Measurements from ENCODE around the gene NUSAP1. TPM values are rescaled to one million over a fixed set of nuclear protein-coding genes. Genes with fewer than 3 reads are reported as not detected.
"Not testable (repeated sequence)": the region's sequence is repeated elsewhere in the genome, so short reads cannot be mapped to it uniquely, and the experiment has no call there.

Gene NUSAP1
- total RNA-seq, 1 donor from 2014 or later, result 25.1 TPM

GRCh38 chr15:41350057-41350717 lies 17.5 kb downstream of the NUSAP1 start:
- Histone ChIP-seq H3K27me3 (ENCODE audit: control insufficient read depth in 3 of 3, insufficient read depth in 3 of 3, low read length in 3 of 3) (no peaks in the 10 kb centered on the region), H3K4me3 (ENCODE audit: low read length in 3 of 3) (no peak overlapping the region), H3K27ac (ENCODE audit: low read depth, low read length) (peak overlapping the region; percentile 95), H3K36me3 (ENCODE audit: control insufficient read depth in 3 of 3, insufficient read depth in 3 of 3, low read length in 3 of 3) (peaks cover 0 to 6% (median 3%) of the 10 kb centered on the region in 3 donors), H3K9me3 (ENCODE audit: control insufficient read depth in 3 of 3, low read length in 3 of 3) (no peaks in the 10 kb centered on the region), H3K4me1 (ENCODE audit: control insufficient read depth in 3 of 3, insufficient read depth in 3 of 3, low read length in 3 of 3) (peaks cover 4 to 11% (median 5%) of the 10 kb centered on the region in 3 donors), H3K9ac (ENCODE audit: low read depth in 1 of 3, low read length in 3 of 3) (no peak overlapping the region)

- Histone ChIP-seq H3K9ac (ENCODE audit: low read depth in 1 of 3, low read length in 3 of 3) (no peak overlapping the region), H3K36me3 (ENCODE audit: control insufficient read depth in 3 of 3, insufficient read depth in 3 of 3, low read length in 3 of 3) (peaks cover 10 to 16% (median 13%) of the 10 kb centered on the region in 3 donors), H3K9me3 (ENCODE audit: control insufficient read depth in 3 of 3, low read length in 3 of 3) (no peaks in the 10 kb centered on the region), H3K4me3 (ENCODE audit: low read length in 3 of 3) (no peak overlapping the region), H3K27me3 (ENCODE audit: control insufficient read depth in 3 of 3, insufficient read depth in 3 of 3, low read length in 3 of 3) (no peaks in the 10 kb centered on the region), H3K4me1 (ENCODE audit: control insufficient read depth in 3 of 3, insufficient read depth in 3 of 3, low read length in 3 of 3) (peaks cover 0 to 5% (median 0%) of the 10 kb centered on the region in 3 donors), H3K27ac (ENCODE audit: low read depth, low read length) (no peak overlapping the region)
Measured at GRCh38 chr15:41354371-41354770, 21.7 kb downstream of the NUSAP1 start.

- Histone ChIP-seq H3K9ac (ENCODE audit: low read depth in 1 of 3, low read length in 3 of 3) (peak overlapping the region in 2 of 3 donors; percentile 20 to 33), H3K27ac (ENCODE audit: low read depth, low read length) (peak overlapping the region; percentile 12), H3K36me3 (ENCODE audit: control insufficient read depth in 3 of 3, insufficient read depth in 3 of 3, low read length in 3 of 3) (peaks cover 4 to 10% (median 8%) of the 10 kb centered on the region in 3 donors), H3K4me3 (ENCODE audit: low read length in 3 of 3) (no peak overlapping the region), H3K4me1 (ENCODE audit: control insufficient read depth in 3 of 3, insufficient read depth in 3 of 3, low read length in 3 of 3) (peaks cover 8 to 16% (median 12%) of the 10 kb centered on the region in 3 donors), H3K9me3 (ENCODE audit: control insufficient read depth in 3 of 3, low read length in 3 of 3) (no peaks in the 10 kb centered on the region), H3K27me3 (ENCODE audit: control insufficient read depth in 3 of 3, insufficient read depth in 3 of 3, low read length in 3 of 3) (no peaks in the 10 kb centered on the region)
Measured at GRCh38 chr15:41367418-41367817, 34.7 kb downstream of the NUSAP1 start.

GRCh38 chr15:41377978-41378377 lies 45.3 kb downstream of the NUSAP1 start:
- H3K27ac ChIP-seq (ENCODE audit: low read depth, low read length), result no peak overlapping the region
- H3K36me3 ChIP-seq (ENCODE audit: control insufficient read depth in 3 of 3, insufficient read depth in 3 of 3, low read length in 3 of 3), result peaks cover 3 to 7% (median 4%) of the 10 kb centered on the region in 3 donors
- H3K9ac ChIP-seq (ENCODE audit: low read depth in 1 of 3, low read length in 3 of 3), result no peak overlapping the region
- no peak overlapping the region for H3K4me3 ChIP-seq (ENCODE audit: low read length in 3 of 3)
- H3K27me3 ChIP-seq (ENCODE audit: control insufficient read depth in 3 of 3, insufficient read depth in 3 of 3, low read length in 3 of 3), result no peaks in the 10 kb centered on the region
- H3K4me1 ChIP-seq (ENCODE audit: control insufficient read depth in 3 of 3, insufficient read depth in 3 of 3, low read length in 3 of 3), result no peaks in the 10 kb centered on the region
- H3K9me3 ChIP-seq (ENCODE audit: control insufficient read depth in 3 of 3, low read length in 3 of 3), result no peaks in the 10 kb centered on the region

GRCh38 chr15:41383974-41384749 lies 51.5 kb downstream of the NUSAP1 start:
- H3K4me3 ChIP-seq (ENCODE audit: low read length in 3 of 3); H3K27ac ChIP-seq (ENCODE audit: low read depth, low read length); H3K27me3 ChIP-seq (ENCODE audit: control insufficient read depth in 3 of 3, insufficient read depth in 3 of 3, low read length in 3 of 3); H3K4me1 ChIP-seq (ENCODE audit: control insufficient read depth in 3 of 3, insufficient read depth in 3 of 3, low read length in 3 of 3); H3K9me3 ChIP-seq (ENCODE audit: control insufficient read depth in 3 of 3, low read length in 3 of 3); H3K9ac ChIP-seq (ENCODE audit: low read depth in 1 of 3, low read length in 3 of 3): not testable (repeated sequence)
- peaks cover 7 to 16% (median 14%) of the 10 kb centered on the region in 3 donors for H3K36me3 ChIP-seq (ENCODE audit: control insufficient read depth in 3 of 3, insufficient read depth in 3 of 3, low read length in 3 of 3)

GRCh38 chr15:41387646-41388045 lies 55.0 kb downstream of the NUSAP1 start:
- Histone ChIP-seq H3K9me3 (ENCODE audit: control insufficient read depth in 3 of 3, low read length in 3 of 3) (no peaks in the 10 kb centered on the region), H3K4me1 (ENCODE audit: control insufficient read depth in 3 of 3, insufficient read depth in 3 of 3, low read length in 3 of 3) (no peaks in the 10 kb centered on the region), H3K36me3 (ENCODE audit: control insufficient read depth in 3 of 3, insufficient read depth in 3 of 3, low read length in 3 of 3) (peaks cover 11 to 20% (median 14%) of the 10 kb centered on the region in 3 donors), H3K4me3 (ENCODE audit: low read length in 3 of 3) (no peak overlapping the region), H3K27me3 (ENCODE audit: control insufficient read depth in 3 of 3, insufficient read depth in 3 of 3, low read length in 3 of 3) (no peaks in the 10 kb centered on the region), H3K27ac (ENCODE audit: low read depth, low read length) (no peak overlapping the region), H3K9ac (ENCODE audit: low read depth in 1 of 3, low read length in 3 of 3) (no peak overlapping the region)

- Histone ChIP-seq H3K36me3 (ENCODE audit: control insufficient read depth in 3 of 3, insufficient read depth in 3 of 3, low read length in 3 of 3) (peaks cover 26 to 37% (median 35%) of the 10 kb centered on the region in 3 donors), H3K4me3 (ENCODE audit: low read length in 3 of 3) (no peak overlapping the region), H3K4me1 (ENCODE audit: control insufficient read depth in 3 of 3, insufficient read depth in 3 of 3, low read length in 3 of 3) (no peaks in the 10 kb centered on the region), H3K9ac (ENCODE audit: low read depth in 1 of 3, low read length in 3 of 3) (no peak overlapping the region), H3K9me3 (ENCODE audit: control insufficient read depth in 3 of 3, low read length in 3 of 3) (no peaks in the 10 kb centered on the region), H3K27ac (ENCODE audit: low read depth, low read length) (no peak overlapping the region), H3K27me3 (ENCODE audit: control insufficient read depth in 3 of 3, insufficient read depth in 3 of 3, low read length in 3 of 3) (no peaks in the 10 kb centered on the region)
Measured at GRCh38 chr15:41392659-41393058, 60.0 kb downstream of the NUSAP1 start.

- H3K27ac ChIP-seq (ENCODE audit: low read depth, low read length), result no peak overlapping the region
- peaks cover 18 to 30% (median 28%) of the 10 kb centered on the region in 3 donors for H3K36me3 ChIP-seq (ENCODE audit: control insufficient read depth in 3 of 3, insufficient read depth in 3 of 3, low read length in 3 of 3)
- no peaks in the 10 kb centered on the region for H3K4me1 ChIP-seq (ENCODE audit: control insufficient read depth in 3 of 3, insufficient read depth in 3 of 3, low read length in 3 of 3)
- no peaks in the 10 kb centered on the region for H3K9me3 ChIP-seq (ENCODE audit: control insufficient read depth in 3 of 3, low read length in 3 of 3)
- H3K9ac ChIP-seq (ENCODE audit: low read depth in 1 of 3, low read length in 3 of 3), result no peak overlapping the region
- H3K27me3 ChIP-seq (ENCODE audit: control insufficient read depth in 3 of 3, insufficient read depth in 3 of 3, low read length in 3 of 3), result no peaks in the 10 kb centered on the region
- H3K4me3 ChIP-seq (ENCODE audit: low read length in 3 of 3), result no peak overlapping the region
Measured at GRCh38 chr15:41394924-41395323, 62.2 kb downstream of the NUSAP1 start.

GRCh38 chr15:41396111-41396510 lies 63.4 kb downstream of the NUSAP1 start:
- Histone ChIP-seq H3K27me3 (ENCODE audit: control insufficient read depth in 3 of 3, insufficient read depth in 3 of 3, low read length in 3 of 3) (no peaks in the 10 kb centered on the region), H3K4me3 (ENCODE audit: low read length in 3 of 3) (no peak overlapping the region), H3K9me3 (ENCODE audit: control insufficient read depth in 3 of 3, low read length in 3 of 3) (no peaks in the 10 kb centered on the region), H3K4me1 (ENCODE audit: control insufficient read depth in 3 of 3, insufficient read depth in 3 of 3, low read length in 3 of 3) (no peaks in the 10 kb centered on the region), H3K27ac (ENCODE audit: low read depth, low read length) (no peak overlapping the region), H3K36me3 (ENCODE audit: control insufficient read depth in 3 of 3, insufficient read depth in 3 of 3, low read length in 3 of 3) (peaks cover 18 to 30% (median 28%) of the 10 kb centered on the region in 3 donors), H3K9ac (ENCODE audit: low read depth in 1 of 3, low read length in 3 of 3) (no peak overlapping the region)

GRCh38 chr15:41401904-41402267 lies 69.2 kb downstream of the NUSAP1 start:
- Histone ChIP-seq H3K4me3 (ENCODE audit: low read length in 3 of 3) (peak overlapping the region; percentile 91 to 99 (median 93)), H3K27me3 (ENCODE audit: control insufficient read depth in 3 of 3, insufficient read depth in 3 of 3, low read length in 3 of 3) (no peaks in the 10 kb centered on the region), H3K9ac (ENCODE audit: low read depth in 1 of 3, low read length in 3 of 3) (peak overlapping the region; percentile 96 to 99 (median 97)), H3K36me3 (ENCODE audit: control insufficient read depth in 3 of 3, insufficient read depth in 3 of 3, low read length in 3 of 3) (peaks cover 0 to 3% (median 0%) of the 10 kb centered on the region in 3 donors), H3K27ac (ENCODE audit: low read depth, low read length) (peak overlapping the region; percentile 88), H3K9me3 (ENCODE audit: control insufficient read depth in 3 of 3, low read length in 3 of 3) (no peaks in the 10 kb centered on the region), H3K4me1 (ENCODE audit: control insufficient read depth in 3 of 3, insufficient read depth in 3 of 3, low read length in 3 of 3) (peaks cover 0 to 5% (median 4%) of the 10 kb centered on the region in 3 donors)

Data from skeletal muscle tissue (tissue), 4 donors.